NCI-H526 (cell line): ENCODE measurements around the gene SLC16A13.
"Not testable (repeated sequence)": the region's sequence is repeated elsewhere in the genome, so short reads cannot be mapped to it uniquely, and the experiment has no call there.

Experiments
- DNase-seq, 2 experiments: peaks; one replicate each; lab custom pipeline; 2025; lab: John Stamatoyannopoulos, UW

SLC16A13 gene

DNA sequence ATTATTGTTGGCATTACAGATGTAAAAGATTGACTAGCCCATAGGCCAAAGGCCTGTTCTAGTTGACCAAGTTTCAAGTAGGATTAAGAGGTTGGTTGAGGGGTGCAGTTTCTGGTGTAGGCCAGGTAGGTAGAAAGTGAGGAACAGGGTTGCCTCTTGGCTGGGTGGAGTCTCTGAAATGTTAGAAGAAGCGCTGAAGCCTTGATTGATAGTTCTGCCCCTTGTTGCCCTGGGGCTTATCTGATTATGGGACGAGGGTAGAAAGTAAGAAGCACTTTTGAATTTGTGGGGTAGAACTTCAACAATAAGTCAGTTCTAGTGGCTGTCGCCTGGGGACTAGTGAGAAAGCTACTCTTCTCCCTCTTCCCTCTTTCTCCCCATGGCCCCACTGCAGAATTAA lies 6.7 kb upstream of the SLC16A13 start:
- no peak for DNase-seq

DNA sequence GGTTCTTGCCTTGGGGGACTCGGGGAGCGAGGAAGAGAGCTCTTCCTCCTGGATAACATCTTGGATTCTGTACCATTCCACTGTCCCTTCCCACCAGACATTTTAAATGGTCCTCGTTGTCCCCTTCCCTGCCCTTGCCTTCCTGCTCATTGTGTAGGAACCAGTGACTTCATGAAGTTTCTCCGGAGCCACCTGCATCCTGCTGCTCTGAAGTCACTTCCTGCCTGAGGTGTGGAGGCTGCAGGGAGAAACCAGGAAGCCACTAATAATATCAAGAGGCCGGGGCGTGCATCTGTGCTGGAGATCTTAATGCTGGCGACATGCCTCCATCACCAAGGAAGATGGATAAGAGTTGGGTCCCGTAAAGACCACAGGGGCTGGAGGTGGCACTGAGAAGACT lies 6.2 kb upstream of the SLC16A13 start:
- DNase-seq = no peak

DNA sequence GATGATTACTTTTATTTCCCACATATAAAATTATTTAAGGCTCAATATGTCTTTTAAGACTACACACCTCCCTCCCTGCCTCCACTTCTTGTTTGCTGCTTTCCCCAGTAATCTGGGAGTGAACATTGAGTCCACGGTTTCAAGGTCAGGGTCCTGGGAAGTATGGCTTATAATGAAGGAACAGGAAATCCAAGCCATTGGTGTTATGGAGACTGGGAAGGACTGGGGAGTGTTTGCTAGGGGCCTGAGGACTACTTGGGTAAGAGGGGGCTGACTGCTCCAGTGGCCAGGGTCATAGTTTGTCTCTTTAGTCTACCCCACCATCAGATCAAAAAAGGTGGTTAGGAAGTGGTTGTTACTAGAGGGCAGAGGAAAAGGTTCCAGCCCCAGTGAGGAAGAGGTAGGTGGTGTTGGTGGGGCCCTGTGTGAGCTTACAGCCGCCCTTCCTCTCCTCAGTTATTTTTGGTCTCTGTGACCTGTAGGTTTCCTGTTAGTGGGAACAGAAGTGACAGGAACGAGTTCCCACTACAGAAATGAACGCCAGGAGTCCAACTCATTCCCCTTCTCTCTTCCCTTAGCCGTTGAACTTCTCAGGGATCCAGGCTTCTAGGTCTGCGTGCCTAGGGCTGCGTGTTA lies 742 bp upstream of the SLC16A13 start:
- DNase-seq = no peak

DNA sequence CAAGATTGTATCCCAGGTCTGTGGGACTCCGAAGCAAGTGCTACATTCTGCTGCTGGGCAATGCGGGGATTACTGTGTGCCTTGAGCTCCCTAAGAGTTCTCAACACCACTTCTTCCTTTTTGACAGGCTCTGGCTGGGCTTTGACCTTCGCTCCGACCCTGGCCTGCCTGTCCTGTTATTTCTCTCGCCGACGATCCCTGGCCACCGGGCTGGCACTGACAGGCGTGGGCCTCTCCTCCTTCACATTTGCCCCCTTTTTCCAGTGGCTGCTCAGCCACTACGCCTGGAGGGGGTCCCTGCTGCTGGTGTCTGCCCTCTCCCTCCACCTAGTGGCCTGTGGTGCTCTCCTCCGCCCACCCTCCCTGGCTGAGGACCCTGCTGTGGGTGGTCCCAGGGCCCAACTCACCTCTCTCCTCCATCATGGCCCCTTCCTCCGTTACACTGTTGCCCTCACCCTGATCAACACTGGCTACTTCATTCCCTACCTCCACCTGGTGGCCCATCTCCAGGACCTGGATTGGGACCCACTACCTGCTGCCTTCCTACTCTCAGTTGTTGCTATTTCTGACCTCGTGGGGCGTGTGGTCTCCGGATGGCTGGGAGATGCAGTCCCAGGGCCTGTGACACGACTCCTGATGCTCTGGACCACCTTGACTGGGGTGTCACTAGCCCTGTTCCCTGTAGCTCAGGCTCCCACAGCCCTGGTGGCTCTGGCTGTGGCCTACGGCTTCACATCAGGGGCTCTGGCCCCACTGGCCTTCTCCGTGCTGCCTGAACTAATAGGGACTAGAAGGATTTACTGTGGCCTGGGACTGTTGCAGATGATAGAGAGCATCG lies 2.4 kb downstream of the SLC16A13 start:
- DNase-seq = no peak

DNA sequence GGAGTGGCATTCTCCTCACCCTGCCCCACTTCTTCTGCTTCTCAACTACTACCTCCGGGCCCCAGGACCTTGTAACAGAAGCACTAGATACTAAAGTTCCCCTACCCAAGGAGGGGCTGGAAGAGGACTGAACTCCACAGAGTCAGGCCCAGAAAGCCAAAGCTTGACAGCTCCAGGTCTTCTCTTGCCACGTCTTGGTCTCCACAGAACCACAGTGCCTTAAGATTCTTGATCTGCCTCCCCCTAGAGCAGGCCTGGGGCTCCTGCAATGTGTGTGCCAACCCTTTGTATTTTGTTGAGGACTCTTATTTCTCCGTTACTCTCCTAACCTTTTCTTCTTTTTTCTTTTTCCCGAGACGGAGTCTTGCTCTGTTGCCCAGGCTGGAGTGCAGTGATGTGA lies 4.0 kb downstream of the SLC16A13 start:
- no peak for DNase-seq

DNA sequence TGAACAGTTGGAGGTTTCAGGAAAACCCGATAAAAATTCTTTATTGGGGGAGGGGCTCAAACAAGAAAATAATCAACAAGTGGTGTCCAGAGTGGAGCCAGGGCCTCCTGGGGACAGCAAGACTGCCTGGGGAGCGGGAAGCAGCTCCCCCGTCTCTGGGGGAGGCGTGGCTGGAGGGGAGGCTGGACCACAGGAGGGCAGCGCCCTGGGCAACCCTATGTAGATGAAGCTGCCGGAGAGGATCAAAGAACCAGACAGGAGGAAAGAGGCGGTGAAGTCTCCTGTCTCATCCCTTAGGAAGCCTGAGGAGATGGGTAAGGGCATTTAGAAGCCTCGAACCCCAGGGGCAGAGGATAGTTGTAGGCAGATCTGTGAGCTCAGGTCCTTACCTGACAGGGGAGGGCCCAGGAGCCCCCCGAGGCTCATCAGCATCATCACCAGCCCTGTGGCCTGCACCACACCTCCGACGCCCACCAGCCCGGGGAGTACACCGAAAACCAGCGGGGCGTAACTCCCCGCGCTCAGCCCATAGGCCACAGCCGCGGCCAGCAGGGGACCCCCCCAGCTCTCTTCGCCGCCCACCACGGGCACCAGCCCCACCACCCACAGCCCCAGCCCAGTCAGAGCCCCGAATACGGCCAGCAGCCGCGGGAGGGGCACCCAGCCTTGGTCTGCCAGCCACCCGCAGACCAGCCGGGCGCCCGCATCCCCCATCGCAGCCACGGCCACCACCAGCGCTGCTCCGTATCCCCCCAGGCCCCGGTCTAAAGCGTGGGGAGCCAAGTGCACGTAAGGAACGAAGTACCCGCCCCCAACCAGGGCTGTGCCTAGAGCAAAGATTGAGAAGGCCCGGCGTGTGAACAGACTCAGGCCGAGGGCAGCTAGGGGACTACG lies 6.0 kb downstream of the SLC16A13 start:
- DNase-seq = peak in 1 of 2 experiments; percentile 7

DNA sequence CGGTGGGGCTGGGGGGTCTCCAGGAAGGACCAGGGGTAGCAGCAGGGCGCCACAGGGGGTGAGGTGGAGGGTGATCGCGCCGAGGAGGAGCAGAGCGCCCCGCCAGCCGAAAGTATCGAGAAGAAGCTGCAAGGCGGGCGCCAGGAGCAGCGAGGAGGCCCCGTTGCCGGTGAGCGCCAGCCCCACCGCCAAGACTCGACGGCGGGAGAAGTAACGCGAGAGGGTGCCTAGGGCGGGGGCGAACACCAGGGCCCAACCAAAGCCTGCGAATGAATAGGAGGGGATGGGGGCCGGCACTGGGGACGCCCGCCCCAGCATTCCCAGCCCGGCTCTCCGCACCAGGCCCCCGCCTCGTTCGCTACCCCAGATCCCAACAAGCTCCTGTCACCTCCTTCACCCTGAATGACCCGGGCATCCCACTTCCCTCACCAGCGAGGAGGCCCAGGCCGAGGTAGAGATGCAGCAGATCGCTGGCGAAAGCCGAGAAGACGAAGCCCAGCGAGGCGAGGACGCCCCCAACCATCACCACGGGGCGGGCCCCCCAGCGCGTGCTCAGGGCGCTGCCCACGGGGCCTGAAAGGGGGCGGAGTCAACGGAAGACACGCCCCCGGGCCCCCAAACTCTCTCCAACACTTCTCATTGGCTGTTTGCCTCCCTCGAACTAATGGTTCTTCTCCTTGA lies 6.8 kb downstream of the SLC16A13 start:
- no peak for DNase-seq

DNA sequence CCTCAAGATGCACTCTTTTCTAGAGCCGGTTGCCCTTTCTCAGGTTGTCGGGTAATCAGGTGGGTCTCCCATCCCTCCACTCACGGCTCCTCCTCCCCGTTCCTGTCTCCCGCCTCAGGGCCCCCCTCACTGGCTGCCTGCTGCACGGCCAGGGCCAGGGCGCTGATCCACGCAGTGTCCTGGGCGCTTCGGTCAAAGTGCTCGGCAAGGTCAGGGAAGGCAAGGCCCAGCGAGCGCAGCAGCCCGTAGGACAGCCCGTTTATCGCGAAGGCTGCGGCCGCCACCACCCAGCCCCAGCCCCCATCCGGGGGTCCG lies 7.3 kb downstream of the SLC16A13 start:
- DNase-seq = peak in 1 of 2 experiments; percentile 22

DNA sequence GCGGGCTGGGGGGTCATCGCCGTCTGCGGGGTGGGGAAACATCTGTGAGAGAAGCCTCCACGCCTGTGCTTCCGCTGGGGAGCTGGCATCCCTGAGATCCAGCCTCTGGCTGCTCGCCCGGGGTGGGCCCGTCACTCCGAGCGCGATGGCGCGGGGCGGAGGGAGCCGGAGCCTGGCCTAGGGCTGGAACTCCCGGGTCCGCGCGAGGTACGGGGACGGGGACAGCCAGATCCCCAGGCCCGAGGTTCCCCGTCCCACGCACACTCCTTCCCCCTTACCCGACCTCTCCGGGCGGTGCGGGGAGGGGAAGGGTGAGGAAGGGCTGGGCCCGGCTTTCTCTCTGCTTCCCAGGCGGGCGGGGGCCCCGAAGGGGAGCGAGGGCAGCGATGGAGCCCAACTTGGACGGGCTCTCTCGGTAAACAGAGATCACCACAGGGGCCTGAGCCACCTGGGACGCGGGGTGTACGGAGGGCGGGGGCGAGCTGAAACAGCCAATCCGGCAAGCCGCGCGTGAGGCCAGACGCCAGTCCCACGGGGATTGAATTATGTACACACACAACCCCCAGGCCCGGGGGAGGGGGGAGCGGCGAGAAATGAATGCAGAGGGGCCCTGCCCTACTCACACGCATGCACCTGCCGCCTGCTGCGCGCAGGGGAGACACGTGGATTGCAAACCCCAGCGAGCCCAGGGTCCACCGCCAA lies 7.8 kb downstream of the SLC16A13 start, which contains the start of gene SLC16A11:
Gene SLC16A11 (minus strand): TSS at position 596 of the 702 bp plus-strand sequence. CDS start 579 bp downstream, at position 17.
- peak; percentile 72 to 94 for DNase-seq

DNA sequence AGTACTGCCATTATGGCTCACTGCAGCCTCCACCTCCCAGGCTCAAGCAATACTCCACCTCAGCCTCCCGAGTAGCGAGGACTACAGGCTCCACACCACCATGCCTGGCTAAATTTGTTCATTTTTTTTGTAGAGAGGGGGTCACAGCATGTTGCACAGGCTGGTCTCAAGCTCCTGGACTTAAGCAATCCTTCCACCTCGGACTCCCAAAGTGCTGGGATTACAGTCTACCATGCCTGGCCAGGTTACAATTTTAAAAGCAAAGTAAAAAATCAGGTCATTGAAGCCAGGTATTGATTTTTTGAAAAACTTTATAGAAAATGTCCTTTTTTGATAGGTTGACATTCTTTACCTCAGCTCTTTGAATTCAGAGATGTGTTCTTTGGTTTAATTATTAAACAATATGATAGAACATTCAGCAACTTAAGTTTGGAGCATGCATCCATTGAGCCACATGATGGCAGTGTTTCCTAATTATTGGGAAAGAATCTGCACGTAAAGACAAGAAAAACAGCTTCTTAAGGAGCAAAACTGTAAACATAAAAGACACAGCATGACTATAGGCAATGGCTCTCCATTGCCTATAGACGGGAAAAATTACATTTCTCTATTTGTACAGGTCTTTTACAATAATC lies 9.8 kb downstream of the SLC16A13 start:
- peak; percentile 54 to 69 for DNase-seq

DNA sequence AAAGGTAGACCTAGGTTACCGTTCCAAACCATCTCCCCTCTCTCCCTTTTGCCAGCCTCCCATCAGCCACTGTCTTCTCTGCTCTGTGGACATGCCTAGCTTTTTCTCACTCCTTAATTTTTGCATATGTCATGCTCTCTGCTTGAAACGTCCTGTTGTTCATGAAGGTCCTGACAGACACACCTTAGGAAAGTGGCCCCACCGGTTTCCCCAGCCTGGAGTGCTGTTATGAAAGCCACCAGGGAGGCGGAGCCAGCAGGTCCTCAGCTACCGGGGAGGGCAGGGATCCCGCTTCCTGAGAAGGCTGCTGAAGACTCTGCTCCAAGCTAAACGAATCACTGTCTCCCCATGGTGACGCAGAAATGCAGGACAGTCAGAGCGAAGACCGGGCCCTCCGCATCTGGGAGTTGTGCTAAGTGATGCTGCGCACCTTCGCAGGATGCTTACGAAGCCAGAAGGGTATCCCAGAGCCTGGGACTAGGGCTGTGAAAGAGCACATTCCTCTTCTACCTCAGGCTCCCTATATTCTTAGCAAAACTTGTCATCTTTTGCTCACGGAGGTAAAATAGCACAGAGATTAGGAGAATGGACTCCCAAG lies 10.4 kb downstream of the SLC16A13 start:
- peak; percentile 86 to 90 for DNase-seq

DNA sequence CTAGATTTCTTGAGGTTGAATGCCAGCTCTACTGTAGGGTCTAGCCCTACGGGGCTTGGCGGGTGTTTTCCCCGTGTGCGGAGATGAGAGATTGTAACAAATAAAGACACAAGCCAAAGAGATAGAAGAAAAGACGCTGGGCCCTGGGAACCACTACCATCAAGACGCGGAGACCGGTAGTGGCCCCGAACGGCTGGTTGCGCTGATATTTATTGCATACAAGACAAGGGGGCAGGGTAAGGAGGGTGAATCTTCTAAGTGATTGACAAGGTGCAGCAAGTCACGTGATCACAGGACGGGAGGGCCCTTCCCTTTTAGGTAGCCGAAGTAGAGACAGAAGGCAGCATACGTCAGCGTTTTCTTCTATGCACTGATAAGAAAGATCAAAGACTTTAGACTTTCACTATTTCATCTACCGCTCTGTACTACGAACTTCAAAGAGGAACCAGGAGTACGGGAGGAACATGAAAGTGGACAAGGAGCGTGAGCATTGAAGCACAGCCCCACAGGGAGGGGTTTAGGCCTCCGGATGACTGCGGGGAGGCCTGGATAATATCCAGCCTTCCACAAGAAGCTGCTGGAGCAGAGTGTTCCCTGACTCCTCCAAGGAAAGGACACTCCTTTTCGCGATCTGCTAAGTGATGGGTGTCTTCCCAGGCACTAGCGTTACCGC lies 11.0 kb downstream of the SLC16A13 start:
- peak in 1 of 2 experiments; percentile 31 for DNase-seq

DNA sequence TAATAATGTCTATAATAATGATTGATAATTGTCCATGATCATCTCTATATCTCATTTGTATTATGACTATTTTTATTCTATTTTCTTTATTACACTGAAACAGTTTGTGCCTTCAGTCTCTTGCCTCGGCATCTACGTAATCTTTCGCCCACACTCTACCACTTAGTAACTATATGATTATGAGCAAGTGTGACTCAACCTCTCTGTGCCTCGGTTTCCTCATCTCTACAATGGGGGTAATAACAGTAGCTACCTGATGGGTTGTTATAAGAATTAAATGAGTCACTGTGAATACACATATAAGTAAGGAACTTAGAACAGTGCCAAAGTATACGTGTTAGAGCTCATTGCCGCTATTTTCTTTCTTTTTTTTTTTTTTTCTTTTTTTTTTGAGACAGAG lies 11.8 kb downstream of the SLC16A13 start:
- DNase-seq = no peak

DNA sequence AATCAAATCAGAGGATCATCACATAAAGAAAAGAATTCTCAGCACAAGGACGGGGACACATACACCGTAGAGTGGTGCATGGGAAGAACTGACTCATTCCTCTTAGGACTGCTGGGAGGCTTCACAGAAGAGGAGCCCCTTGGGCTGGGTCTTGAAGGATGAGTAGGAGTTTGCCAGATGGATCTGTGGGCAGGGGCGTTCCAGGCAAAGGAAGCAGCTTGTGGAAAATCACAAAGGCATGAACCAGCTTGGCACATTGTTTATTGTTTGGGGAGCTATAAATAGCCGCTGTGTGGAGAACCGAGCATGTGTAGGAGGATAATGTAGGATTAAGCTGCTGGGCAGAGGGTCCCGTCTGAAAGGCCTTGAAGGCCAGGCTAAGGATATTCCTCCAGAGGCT lies 13.2 kb downstream of the SLC16A13 start:
- DNase-seq = no peak

DNA sequence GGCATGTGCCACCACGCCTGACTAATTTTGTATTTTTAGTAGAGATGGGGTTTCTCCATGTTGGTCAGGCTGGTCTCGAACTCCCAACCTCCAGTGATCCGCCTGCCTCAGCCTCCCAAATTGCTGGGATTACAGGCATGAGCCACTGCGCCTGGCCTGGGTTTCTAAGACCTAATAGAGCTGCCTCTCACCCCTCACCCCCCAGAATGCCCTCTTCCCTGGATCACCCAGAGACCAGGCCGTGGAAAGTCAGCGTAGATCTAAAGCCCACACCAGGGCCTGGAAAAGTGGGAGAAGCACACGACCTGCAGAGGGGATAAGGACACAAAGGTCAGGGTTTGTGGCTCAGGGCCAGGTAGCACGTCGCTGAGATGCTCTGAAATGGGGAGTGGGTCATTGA lies 14.8 kb downstream of the SLC16A13 start:
- DNase-seq = not testable (repeated sequence)

DNA sequence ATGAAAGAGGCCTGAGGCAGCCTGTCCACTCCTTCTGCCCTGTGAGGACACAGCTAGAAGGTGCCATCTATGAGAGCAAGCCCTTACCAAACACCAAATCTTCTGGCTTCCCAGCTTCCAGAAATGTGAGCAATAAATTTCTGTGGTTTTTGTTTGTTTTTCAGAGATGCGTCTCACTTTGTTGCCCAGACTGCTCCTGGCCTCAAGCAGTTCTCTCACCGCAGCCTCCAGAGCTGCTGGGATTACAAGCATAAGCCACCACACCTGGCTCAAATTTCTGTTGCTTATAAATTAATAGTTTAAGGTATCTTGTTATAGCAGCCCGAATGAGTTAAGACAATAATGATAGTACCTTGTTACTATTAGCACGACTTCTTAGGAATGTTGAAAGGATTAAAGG lies 20.6 kb downstream of the SLC16A13 start:
- DNase-seq = no peak

DNA sequence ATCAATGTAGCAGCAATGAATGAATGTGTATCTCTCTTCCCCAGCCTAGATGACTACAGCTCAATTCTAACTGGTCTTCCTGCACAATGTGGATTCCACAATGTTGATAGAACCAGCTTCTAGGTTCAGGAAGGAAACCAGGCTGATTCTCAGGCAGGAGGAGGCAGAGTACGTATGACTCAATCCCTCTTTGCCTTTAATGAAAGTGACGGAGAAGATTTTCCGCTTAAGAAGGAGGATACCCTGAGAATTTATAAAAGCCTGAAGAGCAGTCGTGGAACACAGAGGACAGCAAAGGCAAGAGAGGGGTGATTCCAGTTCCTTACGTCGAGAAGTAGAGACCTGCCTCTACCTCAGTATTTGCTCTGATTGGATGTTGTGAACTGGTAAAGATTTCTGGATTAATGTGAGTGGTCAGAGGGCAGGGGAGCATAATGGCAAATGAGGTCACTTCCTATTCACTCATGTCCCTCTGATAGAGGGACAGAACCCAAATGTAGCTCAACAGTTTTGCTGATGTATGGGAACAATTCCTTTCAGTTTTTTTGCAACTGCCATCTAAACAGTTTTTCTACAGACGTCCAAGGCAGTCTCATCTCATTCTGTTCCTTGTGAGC lies 23.1 kb downstream of the SLC16A13 start:
- DNase-seq = no peak

DNA sequence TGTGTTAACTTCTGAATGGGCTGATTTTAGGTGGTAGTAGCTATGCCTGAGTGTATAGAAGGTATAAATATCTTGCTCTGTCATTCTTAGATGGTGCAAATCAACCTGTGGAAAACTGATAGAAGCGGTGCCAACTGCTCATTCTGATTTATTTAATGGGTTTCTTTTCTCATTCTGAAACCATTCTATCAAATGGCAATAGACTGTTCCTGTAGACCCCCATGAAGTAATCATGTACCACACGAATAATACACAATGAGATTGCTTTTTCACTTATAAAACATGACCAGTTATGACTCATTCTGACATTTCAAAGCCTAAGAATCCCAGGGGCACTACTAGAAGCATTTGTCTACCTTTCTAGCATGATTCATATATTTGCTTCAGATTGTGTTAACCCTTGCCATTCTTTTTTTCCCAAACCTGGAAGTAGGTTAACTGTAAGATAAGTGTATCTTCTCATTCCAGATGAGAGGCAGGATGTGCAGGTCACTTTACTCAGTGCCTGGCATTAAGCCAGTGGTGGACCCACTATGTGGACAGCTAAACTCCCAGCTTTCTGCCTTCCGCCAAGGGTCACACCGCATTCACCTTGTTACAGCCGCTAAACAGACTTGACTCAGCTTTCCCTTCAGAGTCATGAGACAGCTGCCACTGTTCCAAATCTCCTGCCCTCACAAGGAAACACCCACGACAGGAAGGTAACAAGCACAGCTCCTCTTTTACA lies 24.5 kb downstream of the SLC16A13 start:
- DNase-seq = no peak
